HG03342 (cell line): ENCODE data around the gene SCN9A.
"Not testable (repeated sequence)": the region's sequence is repeated elsewhere in the genome, so short reads cannot be mapped to it uniquely, and the experiment has no call there.

Source experiments
- ATAC-seq: cut with Tn5 transposase; IDR thresholded peaks from one replicate; pipeline ENCODE4 v1.9.1; 2021; ENCODE audit warnings: mild to moderate bottlenecking, moderate library complexity; ENCODE audit not compliant: unreplicated experiment

Gene SCN9A

DNA sequence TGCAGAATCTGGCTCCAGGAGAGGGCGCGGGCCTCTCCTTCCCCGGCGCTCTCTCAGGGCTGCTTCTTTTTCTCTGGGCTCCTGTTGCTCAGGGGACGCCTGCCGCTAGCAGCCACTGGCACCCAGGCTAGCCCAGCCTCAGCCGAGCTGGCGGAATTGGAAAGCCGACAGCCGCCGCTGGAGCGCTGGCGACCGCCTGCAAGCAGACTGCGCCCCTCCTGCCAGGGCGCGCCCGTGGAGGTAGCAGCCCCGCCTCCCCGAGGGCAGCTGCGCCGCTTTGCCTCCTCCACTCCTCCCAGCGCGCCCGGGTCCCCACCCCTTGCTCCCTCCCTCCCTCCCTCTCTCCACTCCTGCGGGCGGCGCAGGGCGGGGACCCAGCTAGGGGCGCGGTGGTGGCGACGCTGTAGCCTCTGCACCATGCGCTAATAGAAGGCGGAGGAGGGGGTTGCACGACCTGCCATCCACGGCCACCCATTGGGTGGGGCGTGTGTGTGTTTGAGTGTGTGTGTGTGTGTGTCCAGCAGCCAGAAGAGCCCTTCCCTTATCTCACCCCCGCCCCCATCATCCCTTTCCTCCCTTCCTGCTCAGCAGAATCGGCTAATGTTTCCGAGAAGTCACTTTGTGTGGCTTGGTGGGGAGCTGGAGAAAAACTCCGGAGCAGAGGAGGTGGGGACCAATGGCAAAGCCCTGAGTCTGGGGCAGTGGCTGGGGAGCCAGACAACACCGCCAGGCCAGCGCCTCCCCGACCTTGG, at the start of gene SCN9A:
TSS of gene SCN9A (minus strand) at position 209 of the 752 bp plus-strand sequence. CDS start 64,188 bp downstream, outside the sequence.
- peak; percentile 55 for ATAC-seq

DNA sequence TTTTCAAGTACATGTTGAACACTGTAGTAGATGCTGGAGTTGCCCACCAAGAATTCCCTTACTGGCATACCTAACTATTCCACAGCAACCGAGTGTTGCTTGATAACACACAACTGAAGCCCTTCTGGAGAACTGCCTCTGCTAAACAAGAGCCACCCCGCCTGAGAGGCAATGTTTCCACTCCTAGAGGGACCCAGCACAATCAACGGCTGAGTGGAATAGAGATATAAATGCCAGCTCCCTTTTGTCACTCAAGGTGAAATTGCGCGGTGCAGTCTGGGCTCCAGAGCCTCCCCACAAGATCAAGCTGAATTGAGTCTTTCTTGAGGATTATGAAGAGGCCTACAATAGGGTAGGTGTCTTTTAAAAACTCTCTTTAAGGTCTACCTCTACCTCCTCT, 49.1 kb upstream of the SCN9A start:
- ATAC-seq = no peak

DNA sequence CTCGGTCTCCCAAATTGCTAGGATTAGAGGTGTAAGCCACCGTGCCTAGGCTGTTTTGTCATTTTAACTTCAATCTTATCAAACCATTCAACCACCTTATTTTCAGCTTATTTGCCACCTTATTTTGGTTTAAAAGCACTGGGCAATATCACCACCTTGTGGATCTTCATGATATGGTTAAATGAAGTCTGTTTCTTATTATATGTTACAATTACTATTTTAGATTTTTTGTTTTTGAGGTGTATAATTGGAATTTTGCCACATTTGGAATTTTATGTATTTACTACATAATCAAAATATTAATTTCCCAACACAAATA, 43.8 kb upstream of the SCN9A start:
- no peak for ATAC-seq

DNA sequence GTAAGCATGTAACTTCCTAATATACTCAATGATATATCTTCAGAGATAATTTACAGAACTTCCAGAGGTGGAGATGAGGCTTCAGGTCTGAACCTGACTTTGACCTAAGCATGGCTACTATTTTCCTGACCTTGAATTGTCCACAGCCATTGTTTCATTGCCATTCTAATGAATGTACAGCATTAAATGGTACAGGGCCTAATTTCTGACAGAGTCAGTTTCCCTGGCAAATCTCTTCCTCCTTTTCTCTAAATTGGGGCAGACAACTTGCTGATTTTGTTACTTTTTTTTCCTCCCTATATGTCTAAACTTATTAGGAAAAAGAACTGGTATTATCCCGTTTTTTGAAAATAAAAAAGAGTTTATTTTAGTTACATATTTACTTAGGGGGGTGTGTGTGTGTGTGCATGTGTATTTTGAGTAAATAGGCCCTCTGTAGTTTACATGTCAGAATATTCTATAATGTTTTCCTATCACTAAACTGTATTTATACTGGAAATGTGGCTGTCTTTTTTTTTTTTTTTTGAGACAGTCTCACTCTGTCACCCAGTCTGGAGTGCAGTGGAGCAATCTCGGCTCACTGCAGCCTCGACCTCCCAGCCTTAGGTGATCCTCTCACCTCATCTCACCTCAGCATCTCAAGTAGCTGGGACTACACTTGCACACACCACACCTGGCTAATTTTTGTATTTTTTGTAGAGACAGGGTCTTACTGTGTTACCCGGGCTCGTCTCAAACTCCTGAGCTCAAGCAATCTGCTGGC, 43.3 kb upstream of the SCN9A start:
- no peak for ATAC-seq

DNA sequence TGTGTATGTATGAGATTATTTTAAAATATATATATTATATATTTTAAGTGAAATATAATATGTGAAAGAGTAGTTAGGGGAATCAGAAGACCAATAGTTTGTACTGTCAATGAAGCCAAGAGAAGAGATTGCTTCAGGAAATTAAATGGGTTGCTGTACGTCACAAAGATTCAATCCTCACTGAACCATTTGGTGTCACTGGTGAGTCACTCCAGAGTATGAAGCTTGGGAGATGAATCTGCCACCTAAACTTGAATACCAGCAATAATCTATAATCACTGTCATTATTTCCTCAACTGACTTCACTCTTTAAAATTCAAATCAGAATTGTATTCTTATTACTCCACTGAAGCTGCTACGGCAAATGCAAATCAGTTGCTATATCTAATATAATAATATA, 41.9 kb upstream of the SCN9A start:
- peak; percentile 52 for ATAC-seq

DNA sequence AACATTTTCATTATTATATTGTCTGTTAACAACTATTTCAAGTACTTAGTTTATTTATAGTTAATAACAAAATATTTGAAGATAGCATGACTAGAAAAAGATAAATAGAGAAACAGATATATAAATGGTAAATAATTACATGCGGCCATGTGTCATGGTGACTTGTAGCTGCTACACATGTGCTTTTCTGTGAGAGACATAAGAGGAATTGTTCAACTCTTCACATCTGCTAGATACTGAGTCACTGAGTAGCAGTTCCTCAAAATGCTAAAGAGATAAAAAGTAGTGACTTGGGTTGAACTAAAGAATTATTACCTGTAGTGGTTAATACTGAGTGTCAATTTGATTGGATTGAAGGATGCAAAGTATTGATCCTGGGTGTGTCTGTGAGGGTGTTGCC, 37.5 kb upstream of the SCN9A start:
- no peak for ATAC-seq

DNA sequence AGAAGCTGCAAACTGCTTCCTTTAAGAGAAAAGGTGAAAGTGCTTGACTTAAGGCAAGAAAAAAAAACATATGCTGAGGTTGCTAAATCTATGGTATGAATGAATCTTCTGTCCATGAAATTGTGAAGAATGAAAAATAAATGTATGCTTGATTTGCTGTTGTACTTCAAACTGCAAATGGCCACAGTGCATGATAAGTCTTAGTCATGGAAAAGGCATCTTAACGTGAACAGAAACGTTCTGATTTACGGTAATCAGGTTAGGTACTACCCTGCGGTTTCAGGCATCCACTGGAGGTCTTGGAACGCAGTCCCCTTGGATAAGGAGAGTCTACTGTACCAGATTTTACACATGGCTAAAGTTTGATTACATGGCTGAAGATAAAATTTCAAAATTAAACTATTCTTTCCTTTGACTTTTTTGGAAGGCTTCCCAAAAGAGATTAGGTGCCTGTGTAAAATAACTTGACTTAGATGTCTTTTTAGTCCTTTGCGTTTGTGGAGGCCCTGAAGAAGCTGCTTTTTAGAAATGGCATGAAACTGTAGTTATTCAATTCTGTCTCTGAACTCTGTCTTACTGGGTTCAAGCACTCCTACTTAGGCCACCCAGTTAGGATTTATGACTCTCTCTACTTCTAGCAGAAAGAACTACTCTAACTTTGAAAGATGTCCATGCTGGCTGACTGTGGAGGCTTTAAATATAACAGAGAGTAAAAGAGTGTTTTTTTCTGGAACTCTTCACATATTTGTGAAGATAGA, 35.9 kb upstream of the SCN9A start:
- no peak for ATAC-seq

DNA sequence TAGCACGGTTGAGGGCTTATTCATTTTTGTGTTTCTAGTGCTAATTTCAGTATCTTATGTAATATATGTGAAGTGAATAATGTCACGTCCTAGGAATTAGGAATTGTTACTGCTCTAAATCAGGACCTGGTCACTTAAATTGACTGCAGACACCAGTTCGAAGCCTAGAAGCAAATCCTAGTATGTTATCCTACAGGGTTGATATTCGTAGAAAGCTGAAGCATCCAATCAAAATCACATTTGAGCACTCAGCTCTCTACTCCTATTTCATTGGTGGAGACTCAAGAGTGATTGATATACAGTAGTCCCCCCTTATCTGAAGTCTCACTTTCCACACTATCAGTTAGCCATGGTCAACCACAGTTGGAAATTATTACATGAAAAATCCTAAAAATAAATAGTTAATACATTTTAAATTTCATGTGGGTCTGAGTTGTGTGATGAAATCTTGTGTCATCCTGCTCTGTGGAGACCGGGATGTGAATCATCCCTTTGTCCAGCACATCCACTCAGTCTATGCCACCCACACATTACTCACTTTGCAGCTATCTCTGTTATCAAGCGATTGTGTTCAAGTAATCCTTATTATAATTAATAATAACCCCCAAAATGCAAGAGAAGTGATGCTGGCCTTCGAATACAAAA, 35.2 kb upstream of the SCN9A start:
- no peak for ATAC-seq

DNA sequence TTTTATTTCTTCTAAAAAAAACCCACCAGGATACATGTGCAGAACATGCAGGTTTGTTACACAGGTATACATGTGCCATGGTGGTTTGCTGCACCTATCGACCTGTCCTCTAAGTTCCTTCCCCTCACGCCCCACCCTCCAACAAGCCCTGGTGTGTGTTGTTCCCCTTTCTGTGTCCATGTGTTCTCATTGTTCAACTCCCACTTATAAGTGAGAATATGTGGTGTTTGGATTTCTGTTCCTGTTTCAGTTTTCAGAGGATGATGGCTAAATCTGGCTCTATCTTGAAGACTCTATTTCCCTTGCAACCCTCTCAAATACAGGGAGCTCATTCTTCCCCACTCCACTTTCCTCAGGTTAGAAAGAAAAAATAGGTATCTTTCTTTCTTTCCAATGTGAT, 32.0 kb upstream of the SCN9A start:
- ATAC-seq = not testable (repeated sequence)

DNA sequence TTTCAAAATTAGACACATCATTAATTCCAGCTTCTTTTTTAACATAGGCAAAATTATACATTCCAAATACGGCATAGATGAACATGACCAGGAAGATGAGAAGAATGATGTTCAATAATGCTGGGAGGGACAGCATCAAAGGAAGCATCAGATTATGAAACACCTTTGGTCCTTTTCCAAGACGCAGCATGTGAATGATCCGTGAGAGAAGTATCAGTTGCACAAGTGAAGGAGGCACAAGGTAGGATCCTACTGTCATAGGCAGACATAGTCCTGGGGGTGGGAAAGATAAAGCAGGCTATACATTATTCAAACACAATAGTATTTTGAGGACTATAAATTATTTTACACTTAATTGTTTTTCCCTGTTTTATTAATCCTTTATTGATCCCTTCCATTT, 30.6 kb upstream of the SCN9A start:
- no peak for ATAC-seq

DNA sequence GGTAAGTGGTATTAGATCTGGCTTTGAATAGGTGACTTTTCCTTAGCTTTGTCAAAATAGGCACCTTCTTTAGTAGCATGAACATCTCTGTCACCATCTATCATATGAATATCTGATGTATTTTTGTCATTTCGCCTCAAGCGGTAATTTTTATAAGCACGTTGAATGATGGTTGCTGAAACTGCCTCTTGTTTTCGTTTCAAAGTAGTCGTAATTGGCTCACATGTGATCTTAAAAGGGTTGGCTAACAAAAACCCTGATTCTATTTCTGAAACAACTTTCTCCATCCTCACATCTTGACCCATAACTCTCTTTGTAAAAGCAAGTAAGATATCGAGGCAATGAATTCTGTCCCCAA, 29.8 kb upstream of the SCN9A start:
- ATAC-seq = no peak

DNA sequence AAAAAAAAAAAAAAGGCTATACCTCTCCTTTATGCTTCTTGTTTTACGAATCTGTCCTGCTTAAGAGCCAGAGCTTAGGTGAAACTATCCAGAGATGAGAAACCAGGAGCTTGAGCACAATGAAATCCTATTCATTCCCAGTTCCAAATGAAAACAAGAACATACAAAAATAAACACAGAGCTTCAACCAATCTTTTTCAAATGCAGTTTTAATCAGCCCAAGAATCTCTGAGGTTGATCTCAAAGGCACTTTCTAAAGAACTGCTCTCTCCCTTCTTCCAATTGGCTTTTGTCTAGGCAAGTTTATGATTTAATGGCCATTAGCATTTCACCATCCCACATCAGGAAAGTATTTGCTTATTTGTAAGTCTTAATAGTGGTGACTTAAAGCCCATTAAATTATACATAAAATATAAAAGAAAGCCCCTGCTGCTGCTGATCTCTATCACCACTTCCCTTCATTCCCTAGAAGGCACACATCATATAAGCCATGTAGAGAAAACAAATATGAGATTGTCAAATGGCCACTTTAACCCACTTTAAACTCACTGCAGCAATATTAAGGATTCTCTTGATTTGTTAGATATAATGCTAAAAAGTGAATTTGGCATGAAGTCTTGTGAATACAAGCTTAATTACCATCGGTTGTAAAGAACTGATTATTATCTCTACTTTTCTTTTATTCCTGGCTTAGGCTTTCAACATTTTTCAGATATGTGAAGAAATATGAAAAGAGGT, 29.3 kb upstream of the SCN9A start:
- ATAC-seq = no peak

DNA sequence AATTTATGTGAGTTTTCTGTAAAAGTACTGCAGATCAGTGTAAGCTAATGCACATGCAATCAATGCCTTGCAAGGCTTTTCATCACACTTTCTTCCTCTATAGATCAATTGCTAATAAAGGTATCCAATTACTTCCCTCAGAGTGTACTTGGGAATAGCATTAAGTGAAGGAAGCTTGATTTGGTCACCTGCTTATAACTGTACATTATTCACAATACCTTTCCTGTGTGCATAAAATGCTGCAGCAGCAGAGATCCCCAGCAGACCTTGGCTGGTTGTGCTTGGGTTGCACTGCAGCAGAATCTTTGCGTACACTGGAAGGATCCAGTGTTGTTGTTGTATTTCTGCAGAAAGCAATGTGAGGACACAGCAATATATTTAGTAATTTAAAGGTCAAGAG, 18.5 kb upstream of the SCN9A start:
- ATAC-seq = no peak

DNA sequence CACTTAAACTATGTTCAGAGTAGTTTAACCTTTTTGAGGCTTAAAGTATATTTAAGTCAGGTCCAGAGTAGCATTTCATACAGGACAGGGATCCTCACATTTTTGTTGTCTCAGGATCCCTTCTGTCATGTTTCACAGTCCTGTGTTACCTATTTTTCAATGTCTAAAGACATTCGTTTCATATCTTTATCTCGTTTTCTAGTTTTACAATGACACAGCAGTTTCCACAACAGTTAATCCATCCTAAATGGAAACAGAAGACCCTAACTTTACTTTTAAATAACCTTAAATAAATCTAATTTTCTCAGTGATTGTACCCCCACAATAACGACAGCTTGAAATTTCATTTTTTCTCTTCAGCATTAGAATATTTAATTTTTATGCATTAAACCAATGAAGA, 17.3 kb upstream of the SCN9A start:
- ATAC-seq = no peak

DNA sequence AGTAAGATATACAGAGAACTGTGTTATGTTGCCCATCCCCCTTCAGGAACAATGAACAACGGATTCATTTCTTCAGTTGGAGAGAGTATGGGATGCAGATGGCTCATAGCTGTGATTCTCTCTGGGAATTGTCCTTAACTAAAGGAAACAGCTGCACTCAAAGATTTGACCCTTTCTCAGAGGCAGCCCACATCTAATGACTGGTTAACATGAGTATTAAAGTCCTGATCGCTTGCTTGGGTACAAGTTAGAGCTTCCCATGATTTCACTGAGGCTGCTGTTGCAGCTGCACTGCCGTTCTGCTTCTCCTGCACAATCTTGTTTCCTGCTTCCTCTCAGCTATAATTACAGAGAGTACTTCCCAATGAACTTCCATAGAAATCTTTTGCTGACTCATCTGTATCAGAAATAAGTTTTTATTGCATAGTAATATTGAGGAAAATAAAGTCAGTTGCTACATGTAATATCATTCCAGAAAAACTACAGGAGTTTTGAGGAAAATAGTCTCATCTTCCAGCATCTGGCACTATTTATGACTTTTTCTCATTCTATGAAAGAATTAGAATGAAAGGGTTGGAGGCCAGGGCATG, 12.8 kb upstream of the SCN9A start:
- ATAC-seq = no peak

DNA sequence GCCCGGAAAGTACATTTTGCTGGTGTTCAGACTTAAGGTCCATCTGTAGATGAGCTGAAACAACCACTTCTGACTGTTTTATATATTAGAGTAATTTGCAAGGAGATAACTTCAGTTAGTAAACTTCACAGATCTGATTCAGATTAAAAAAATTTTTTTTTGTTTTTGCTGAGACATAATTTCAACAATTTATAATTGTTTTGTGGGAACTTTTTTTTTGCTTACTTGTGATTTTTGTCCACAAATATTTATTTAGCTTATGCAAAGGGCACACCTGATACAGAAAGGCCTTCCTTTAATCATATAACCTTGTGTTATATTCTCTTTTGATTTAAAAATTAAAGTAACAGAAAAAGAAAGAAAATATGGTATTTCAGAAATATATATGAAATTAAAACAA, 9.6 kb upstream of the SCN9A start:
- ATAC-seq = no peak

DNA sequence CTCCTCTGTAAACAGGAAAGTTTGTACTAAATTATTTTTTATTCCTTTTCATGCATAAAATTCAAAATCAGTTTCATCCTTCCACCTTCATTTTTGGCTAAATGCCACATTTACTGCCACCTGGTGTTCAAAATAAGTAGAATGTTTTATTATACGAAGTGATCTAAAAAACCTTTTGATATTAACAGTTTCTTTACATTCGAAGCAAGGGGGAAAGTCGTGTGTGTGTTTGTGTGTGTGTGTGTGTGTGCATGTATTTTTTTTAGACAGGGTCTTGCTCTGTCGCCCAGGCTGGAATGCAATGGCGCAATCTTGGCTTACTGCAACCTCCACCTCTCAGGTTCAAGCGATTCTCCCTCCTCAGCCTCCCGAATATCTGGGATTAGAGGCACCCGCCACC, 9.0 kb upstream of the SCN9A start:
- ATAC-seq = no peak

DNA sequence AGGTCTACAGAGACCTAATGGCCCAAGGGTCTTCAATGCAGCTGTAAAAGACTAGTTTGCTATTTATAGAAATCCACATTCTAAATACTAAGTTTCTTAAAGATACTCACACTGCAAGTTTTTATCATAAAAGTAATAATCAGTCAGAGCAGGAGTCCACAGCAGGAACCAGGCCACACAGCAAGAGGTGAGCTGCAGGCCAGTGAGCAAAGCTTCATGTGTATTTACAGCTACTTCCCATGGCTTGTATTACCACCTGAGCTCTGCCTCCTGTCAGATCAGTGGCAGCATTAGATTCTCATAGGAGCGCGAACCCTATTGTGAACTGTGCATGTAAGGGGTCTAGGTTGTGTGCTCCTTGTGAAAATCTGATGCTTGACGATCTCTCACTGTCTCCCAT, 6.7 kb upstream of the SCN9A start:
- ATAC-seq = no peak

DNA sequence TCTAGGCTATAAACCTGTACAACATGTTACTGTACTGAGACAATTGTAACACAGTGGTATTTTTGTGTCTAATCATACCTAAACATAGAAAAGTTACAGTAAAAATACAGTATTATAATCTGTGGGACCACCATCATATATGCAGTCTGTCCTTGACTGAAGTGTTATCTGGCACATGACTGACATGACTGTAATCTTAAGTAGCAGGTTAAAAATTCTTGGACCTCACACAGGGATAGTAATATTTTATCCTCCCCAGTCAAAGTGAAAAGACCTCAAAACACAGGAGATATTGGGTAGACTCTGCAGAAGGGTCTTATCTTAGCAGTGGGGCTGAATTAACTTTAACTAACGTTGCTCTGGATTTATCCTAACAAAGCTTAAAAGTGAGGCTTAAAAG, 4.9 kb upstream of the SCN9A start:
- ATAC-seq = no peak

DNA sequence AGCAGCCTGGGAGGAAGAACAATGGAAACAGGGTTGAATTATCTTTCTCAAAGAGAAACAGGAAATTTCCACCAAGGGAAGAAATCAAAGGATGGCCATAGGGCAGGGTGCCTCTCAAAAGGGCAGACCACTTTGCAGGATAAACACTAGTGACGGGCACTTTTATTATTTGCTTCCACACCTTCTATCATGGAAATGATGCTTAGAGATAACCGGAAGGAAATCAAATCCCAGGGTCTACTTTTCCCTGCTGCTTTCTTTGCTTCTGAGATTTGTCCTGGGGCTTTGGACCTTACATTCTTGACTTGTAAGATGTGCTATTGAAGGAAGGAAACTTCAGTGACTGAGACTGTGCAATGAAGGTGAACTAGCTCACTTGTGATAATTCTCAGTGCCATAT, 1.1 kb upstream of the SCN9A start:
- ATAC-seq = no peak

DNA sequence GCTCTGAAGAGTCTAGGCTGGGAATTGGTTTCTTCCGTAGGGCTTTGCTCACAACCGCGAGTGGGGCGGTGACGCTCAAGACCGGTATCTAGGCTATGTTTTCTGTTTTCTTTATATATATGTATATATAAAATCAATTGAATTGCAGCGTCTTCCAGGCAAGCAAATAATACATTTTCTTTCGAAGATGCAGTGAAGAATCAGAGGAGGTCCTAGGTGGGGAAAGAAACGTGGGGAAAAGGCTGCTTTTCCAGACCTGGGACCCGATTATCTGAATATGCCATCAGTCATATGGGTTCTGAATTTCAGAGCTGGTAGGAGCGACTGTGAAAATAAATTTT, 714 bp upstream of the SCN9A start:
- ATAC-seq = no peak
